Measurements from ENCODE around the gene DPP8.

The DPP8 gene

DNA sequence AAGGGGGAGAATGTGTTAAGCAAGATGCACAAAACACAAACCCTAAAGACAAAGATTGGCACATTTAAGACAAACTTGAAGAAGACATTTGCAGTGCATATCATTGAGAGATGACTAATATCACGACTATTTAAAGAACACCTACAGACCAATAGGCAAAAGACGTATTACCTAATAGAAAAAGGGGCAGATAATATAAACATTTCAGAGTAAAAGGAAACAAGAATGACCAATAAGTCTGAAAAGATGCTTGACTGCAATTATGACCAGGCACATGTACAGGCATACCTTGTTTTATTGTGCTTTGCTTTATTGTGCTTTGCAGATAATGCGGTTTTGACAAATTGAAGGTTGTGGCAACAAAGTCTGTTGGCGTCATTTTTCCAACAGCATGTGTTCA is 17.7 kb upstream of the DPP8 start:
- no peak for DNase-seq (ENCODE audit: low read depth)
- in situ Hi-C loops (cut with HindIII; ENCODE audit: low sequenced_read_pairs): no loop called here
- no peak overlapping the region for H3K4me3 ChIP-seq (ENCODE audit: low read depth, low read length)
- TF ChIP-seq, protein P1, sequence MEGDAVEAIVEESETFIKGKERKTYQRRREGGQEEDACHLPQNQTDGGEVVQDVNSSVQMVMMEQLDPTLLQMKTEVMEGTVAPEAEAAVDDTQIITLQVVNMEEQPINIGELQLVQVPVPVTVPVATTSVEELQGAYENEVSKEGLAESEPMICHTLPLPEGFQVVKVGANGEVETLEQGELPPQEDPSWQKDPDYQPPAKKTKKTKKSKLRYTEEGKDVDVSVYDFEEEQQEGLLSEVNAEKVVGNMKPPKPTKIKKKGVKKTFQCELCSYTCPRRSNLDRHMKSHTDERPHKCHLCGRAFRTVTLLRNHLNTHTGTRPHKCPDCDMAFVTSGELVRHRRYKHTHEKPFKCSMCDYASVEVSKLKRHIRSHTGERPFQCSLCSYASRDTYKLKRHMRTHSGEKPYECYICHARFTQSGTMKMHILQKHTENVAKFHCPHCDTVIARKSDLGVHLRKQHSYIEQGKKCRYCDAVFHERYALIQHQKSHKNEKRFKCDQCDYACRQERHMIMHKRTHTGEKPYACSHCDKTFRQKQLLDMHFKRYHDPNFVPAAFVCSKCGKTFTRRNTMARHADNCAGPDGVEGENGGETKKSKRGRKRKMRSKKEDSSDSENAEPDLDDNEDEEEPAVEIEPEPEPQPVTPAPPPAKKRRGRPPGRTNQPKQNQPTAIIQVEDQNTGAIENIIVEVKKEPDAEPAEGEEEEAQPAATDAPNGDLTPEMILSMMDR (IDR thresholded peaks at IDR 0.05; ENCODE audit: low read depth, low read length, missing control alignments): no peak

DNA sequence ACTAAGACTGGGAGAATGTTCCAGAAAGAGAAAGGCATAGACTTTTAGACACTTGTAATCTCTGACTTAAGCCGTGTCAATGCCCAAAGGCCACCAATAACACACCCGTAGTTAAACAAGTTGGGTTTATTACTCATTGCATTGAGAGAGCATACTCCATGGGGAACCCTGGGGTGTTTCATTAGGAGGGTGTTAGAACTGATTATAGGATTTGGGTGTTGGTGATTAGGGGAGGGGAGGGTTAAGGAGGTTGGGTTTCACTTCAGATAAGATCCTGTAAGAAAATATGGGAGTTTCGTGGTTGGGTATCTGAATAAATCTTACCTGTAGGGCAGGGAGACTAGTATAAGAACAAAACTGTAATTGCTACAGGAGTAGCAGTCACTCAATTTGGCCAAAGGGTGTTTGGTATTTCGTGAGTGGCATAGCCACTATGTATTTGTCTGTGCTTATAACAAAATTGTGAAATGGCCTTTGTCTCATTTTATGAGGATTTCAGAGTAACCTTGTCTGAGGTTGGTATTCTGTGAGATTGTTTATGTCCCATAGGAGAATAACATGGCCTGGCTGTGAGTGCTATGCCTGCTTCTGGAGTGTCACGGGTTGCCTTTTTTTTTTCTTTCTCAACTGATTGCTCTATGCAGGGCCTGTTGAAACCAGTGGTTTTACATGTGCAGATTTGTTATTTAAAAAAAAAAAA is 15.7 kb upstream of the DPP8 start:
- TF ChIP-seq, protein P1 (IDR thresholded peaks at IDR 0.05; ENCODE audit: low read depth, low read length, missing control alignments): no peak
- no peak overlapping the region for H3K4me3 ChIP-seq (ENCODE audit: low read depth, low read length)
- in situ Hi-C loops (cut with HindIII; ENCODE audit: low sequenced_read_pairs): no loop called here
- DNase-seq (ENCODE audit: low read depth): no peak

DNA sequence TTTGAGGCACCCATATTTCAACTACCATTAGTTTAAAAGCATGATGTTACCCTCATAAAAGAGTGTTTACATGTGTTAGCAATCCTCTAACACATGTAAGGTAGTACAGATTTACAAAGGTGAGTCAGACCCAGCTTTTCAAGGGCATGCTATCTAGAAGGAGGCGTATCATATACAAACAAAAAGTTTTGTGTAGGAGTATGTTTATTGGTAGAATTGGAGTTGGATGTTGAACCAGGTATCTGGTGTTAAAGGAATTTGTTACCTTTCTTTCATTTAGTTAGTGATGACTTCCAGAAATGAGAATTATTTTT is 15.2 kb upstream of the DPP8 start:
- in situ Hi-C loops (cut with HindIII; ENCODE audit: low sequenced_read_pairs): no loop called here
- H3K4me3 ChIP-seq (ENCODE audit: low read depth, low read length): no peak overlapping the region
- DNase-seq (ENCODE audit: low read depth): no peak
- TF ChIP-seq, protein P1 (IDR thresholded peaks at IDR 0.05; ENCODE audit: low read depth, low read length, missing control alignments): no peak

DNA sequence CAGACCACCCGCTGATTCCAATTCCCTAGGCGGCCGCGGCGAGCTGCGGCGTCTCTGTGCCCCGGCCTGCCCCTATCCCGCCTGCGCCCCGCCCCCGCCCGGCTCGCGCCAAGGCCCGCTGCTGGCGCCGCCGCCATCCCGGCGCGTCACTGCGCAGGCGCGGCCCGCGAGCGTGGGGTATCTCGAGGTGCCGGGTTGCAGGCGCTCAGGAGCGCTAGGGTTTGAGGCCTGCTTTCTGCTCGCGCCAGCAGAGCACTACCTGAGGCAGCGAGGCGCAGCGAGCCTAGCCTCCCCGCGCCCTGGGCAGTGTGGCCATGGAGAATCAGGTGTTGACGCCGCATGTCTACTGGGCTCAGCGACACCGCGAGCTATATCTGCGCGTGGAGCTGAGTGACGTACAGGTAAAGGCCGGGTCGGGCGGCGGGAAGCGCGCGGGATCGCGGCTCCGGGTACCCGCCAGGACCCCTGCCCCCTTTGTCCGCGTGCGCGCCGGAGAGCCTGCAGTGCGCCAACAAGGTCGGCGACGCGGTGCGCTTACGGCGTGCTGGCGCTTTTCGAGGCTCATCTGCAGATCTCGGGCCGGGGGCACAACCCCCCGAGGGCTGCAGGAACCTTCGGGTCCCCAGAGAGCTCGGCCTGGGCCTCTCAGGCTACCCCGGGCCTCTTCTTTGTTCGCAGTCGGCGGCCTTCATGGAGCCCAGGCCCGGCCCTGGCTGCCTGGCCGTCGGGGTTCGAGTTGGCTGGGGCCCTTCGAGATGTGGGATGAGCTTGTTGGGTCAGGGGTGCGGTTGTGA is 13.0 kb upstream of the DPP8 start, which contains the start of gene HACD3:
TSS of gene HACD3 (plus strand) at position 146 of the 794 bp plus-strand sequence. CDS start at position 315, 169 bp downstream.
- DNase-seq (ENCODE audit: low read depth): no peak
- peak within 1 kb of the TSS; percentile 75 for H3K4me3 ChIP-seq (ENCODE audit: low read depth, low read length)
- in situ Hi-C loops (cut with HindIII; ENCODE audit: low sequenced_read_pairs): no loop called here
- TF ChIP-seq, protein P1 (IDR thresholded peaks at IDR 0.05; ENCODE audit: low read depth, low read length, missing control alignments): no peak

DNA sequence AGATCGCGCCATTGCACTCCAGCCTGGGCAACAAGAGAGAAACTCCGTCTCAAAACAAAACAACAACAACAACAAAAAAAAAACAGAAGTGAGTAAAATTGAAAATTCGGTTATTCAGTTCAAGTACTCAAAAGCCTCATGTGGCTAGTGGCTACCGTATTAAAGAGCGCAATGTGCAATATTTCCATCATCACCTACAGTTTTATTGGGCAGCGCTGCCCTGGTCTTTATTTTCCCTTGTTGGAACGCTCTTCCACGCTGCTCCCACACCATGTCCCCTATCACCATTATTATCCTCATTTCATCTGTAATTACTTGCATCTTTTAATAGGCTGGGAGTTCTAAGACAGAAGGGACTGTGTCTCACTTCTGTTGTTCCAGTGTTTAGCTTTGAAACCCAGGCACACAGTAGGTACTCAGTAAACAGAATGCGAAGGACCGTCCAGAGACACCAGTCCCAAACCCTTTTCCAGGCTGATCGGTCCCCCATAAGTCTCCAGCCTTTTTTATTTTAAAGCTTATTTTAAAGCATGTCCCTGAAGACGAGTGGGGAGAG is 12.4 kb upstream of the DPP8 start:
- TF ChIP-seq, protein P1 (IDR thresholded peaks at IDR 0.05; ENCODE audit: low read depth, low read length, missing control alignments): no peak
- in situ Hi-C loops (cut with HindIII; ENCODE audit: low sequenced_read_pairs): no loop called here

DNA sequence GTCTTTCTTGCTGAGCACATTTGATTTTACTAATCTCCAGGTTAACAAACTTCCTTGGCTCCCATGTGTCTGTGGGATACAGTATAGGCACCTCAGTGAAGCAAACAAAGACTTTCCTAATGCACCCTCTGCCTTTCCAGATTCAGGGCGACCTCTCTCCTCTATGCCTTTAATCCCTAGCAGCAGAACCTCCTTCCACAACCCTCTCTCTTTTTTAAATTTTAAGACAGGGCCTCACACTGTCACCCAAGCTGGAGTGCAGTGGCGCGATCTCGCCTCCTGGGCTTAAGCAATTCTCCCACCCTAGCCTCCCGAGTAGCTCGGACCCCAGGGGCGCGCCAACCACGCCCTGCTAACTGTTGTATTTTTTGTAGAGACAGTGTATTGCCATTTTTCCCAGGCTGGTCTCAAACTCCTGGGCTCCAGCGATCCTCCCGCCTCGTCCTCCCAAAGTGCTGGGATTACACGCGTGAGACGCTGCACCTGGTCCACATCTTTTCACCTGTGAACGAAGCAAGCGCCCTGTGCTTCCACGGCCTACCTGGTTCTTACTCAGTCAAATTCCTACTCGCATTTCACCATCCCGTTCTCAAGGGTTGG is 11.1 kb upstream of the DPP8 start:
- in situ Hi-C loops (cut with HindIII; ENCODE audit: low sequenced_read_pairs): no loop called here
- TF ChIP-seq, protein P1 (IDR thresholded peaks at IDR 0.05; ENCODE audit: low read depth, low read length, missing control alignments): no peak
- no peak for DNase-seq (ENCODE audit: low read depth)
- no peak overlapping the region for H3K4me3 ChIP-seq (ENCODE audit: low read depth, low read length)

More for the DNA sequence above, 12.4 kb upstream of the DPP8 start:
- no peak for DNase-seq (ENCODE audit: low read depth)
- peak overlapping the region; percentile 75 for H3K4me3 ChIP-seq (ENCODE audit: low read depth, low read length)

Measured in astrocyte of the cerebellum (primary cell).